Progenitor cell of endocrine pancreas (in vitro differentiated cells): Measurements from ENCODE around the gene CSNK1G2. TPM values are rescaled to one million over a fixed set of nuclear protein-coding genes. Genes with fewer than 3 reads are reported as not detected.
"Not testable (repeated sequence)": the region's sequence is repeated elsewhere in the genome, so short reads cannot be mapped to it uniquely, and the experiment has no call there.

Source experiments
- DNase-seq: peaks from one replicate; pipeline ENCODE4 v3.0.0; 2021; ENCODE audit warnings: low spot score; ENCODE audit not compliant: unreplicated experiment
- H3K27ac Mint-ChIP-seq: 2 replicates; pipeline ENCODE4 v1.8.0; 2021; ENCODE audit warnings: mild to moderate bottlenecking, moderate library complexity, mixed read lengths
- H3K27me3 Mint-ChIP-seq: 2 replicates; pipeline ENCODE4 v1.8.0; 2021; ENCODE audit warnings: mixed read lengths
- H3K36me3 Mint-ChIP-seq: 2 replicates; pipeline ENCODE4 v1.8.0; 2022; ENCODE audit warnings: mixed read lengths; ENCODE audit not compliant: insufficient read depth
- H3K4me1 Mint-ChIP-seq: 2 replicates; pipeline ENCODE4 v1.8.0; 2021; ENCODE audit warnings: low read depth, mixed read lengths
- H3K4me3 Mint-ChIP-seq: 2 replicates; pipeline ENCODE4 v1.8.0; 2021; ENCODE audit warnings: low read depth, mild to moderate bottlenecking, moderate library complexity, mixed read lengths
- H3K9me3 Mint-ChIP-seq: 2 replicates; pipeline ENCODE4 v1.8.0; 2021; ENCODE audit warnings: low read depth, mixed read lengths
- CTCF ChIP-seq: fragments of 200-600 bp; sonication (generic); IDR thresholded peaks from one replicate; pipeline ENCODE4 v1.5.0; 2021; ENCODE audit warnings: antibody characterized with exemption, mild to moderate bottlenecking; ENCODE audit not compliant: unreplicated experiment
- total RNA-seq: library from RNA; stranded (reverse); gene quantifications from 2 replicates; pipeline ENCODE4 v1.2.1, GENCODE V29; 2021

Gene CSNK1G2
- total RNA-seq, 1 donor from 2014 or later = 103 TPM

- Mint-ChIP-seq H3K27me3 (no peaks in the 10 kb centered on the region), H3K9me3 (no peaks in the 10 kb centered on the region), H3K4me3 (no peak overlapping the region), H3K4me1 (no peaks in the 10 kb centered on the region), H3K27ac (no peak overlapping the region), H3K36me3 (peaks cover 9% of the 10 kb centered on the region)
- no peak for DNase-seq
- no peak for TF ChIP-seq CTCF
Observed at GRCh38 chr19:1987197-1988187, 46.5 kb downstream of the CSNK1G2 start.

- Mint-ChIP-seq H3K36me3 (peaks cover 13% of the 10 kb centered on the region), H3K27ac (peak overlapping the region; percentile 69)
- H3K27me3 Mint-ChIP-seq, H3K9me3 Mint-ChIP-seq, H3K4me3 Mint-ChIP-seq, DNase-seq, H3K4me1 Mint-ChIP-seq: not testable (repeated sequence)
Observed at GRCh38 chr19:1988464-1988863, 47.5 kb downstream of the CSNK1G2 start.

DNA sequence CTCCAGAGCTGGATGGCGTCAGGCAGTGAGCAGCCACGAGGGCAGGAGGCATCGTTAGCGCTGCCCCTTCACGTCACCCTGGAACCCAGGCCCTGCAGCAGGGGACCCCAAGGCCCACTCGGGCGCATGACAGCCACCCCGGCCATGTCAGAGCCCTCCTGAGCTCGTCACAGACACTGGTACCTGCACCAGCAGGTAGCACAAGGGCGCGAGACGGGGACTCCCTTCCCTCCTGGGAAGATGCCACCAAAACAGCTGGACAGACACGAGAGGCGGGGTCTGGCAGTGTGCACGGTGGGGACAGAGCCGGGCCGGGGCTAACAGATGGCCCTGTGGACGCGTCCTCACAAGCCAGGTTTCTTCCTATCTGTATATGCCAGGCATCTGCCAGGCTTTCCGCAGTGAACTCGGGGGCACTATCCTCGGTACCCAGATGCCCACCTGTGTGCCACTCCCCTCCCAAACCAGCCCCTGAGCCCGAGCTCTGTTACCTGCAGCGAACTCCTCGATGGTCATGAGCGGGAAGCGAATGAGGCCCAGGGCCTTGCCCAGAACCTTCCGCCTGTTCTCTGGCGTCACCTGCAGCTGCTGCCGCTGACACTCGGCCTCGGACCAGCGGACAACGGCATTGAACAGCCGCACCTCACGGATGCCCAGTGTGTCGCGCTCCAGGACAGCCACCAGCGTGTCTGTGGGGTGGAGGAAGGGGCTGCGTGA, 48.7 kb downstream of the CSNK1G2 start:
- Mint-ChIP-seq H3K4me3 (no peak overlapping the region), H3K36me3 (peaks cover 16% of the 10 kb centered on the region), H3K27me3 (no peaks in the 10 kb centered on the region), H3K9me3 (no peaks in the 10 kb centered on the region), H3K4me1 (no peaks in the 10 kb centered on the region), H3K27ac (no peak overlapping the region)
- no peak for DNase-seq
- TF ChIP-seq CTCF = no peak

GRCh38 chr19:1990230-1991017, 49.5 kb downstream of the CSNK1G2 start:
- H3K36me3 Mint-ChIP-seq = peaks cover 15% of the 10 kb centered on the region
- no peaks in the 10 kb centered on the region for H3K9me3 Mint-ChIP-seq
- DNase-seq = no peak
- H3K27ac Mint-ChIP-seq = no peak overlapping the region
- TF ChIP-seq CTCF = no peak
- H3K27me3 Mint-ChIP-seq = no peaks in the 10 kb centered on the region
- no peaks in the 10 kb centered on the region for H3K4me1 Mint-ChIP-seq
- no peak overlapping the region for H3K4me3 Mint-ChIP-seq

GRCh38 chr19:1991018-1991913, 50.3 kb downstream of the CSNK1G2 start:
- no peaks in the 10 kb centered on the region for H3K9me3 Mint-ChIP-seq
- H3K27me3 Mint-ChIP-seq = no peaks in the 10 kb centered on the region
- H3K4me1 Mint-ChIP-seq = no peaks in the 10 kb centered on the region
- H3K36me3 Mint-ChIP-seq = peaks cover 19% of the 10 kb centered on the region
- TF ChIP-seq CTCF = no peak
- DNase-seq = no peak
- H3K27ac Mint-ChIP-seq = no peak overlapping the region
- no peak overlapping the region for H3K4me3 Mint-ChIP-seq
